GM19035 (cell line): ENCODE data around the gene INTS3.
"Not testable (repeated sequence)": the region's sequence is repeated elsewhere in the genome, so short reads cannot be mapped to it uniquely, and the experiment has no call there.

Experiments used
- ATAC-seq: cut with Tn5 transposase; IDR thresholded peaks from one replicate; pipeline ENCODE4 v1.9.1; 2021; ENCODE audit not compliant: unreplicated experiment

INTS3 gene

GRCh38 chr1:153754266-153754665 is 26.4 kb downstream of the INTS3 start:
- ATAC-seq, result no peak

DNA sequence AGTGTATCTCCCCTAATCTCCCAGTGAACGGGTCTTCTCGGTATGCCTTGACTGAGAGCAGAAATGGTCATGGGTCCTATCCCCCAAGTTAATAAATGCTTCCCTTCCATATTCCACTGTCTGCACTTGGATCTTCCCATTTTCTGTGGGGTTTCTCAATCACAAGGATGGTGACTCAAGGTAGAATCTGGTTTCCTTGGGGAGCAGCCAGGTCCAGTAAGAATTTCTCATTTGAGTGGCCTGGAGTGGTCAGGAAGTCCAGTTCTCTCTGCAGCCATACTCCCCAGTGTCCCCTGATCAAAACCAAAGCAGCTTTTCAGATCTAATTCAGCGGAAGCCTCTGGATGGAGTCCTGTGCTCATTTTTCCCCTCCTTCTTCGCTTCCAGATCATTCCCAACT is 32.6 kb downstream of the INTS3 start:
- ATAC-seq, result no peak

- ATAC-seq, result no peak
Observed at GRCh38 chr1:153763365-153764225, 35.7 kb downstream of the INTS3 start.

DNA sequence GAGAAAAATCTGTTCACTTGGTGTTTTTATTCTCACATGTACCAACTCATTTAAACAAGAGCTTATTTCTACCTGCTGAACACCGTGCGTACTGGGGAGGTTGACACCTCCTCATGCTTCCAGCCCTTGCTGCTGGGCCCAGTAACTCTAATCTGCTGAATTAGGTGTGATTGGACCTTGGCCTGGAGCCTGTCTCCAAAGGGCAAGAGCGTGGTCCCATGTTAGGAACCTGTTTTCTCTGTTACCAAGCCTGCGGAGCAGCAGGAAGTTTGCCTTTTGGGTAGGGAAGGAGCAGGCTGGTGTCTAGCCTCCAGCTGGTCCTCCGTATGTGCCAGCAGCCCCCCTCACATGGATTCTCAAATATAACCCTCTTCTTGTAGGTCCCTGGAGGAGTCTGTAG is 36.5 kb downstream of the INTS3 start:
- no peak for ATAC-seq

GRCh38 chr1:153766663-153767062 is 38.8 kb downstream of the INTS3 start:
- ATAC-seq, result not testable (repeated sequence)

DNA sequence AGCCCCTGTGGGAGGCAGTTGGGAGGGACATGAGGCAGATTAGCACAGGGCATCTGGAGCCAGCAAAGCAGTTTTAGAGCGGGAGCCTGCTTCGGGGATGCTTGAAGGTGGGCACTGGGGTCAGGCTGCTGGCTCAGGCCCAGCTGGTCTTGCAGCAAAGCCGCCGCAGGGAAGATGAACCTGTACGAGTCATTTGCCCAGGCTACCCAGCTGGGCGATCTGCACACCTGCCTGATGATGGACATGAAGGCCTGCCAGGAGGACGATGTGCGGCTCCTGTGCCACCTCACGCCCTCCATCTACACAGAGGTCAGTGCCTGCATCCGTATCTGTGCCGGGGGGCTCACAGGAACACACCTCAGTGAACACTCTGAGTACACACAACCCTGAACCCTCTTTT is 39.7 kb downstream of the INTS3 start:
- ATAC-seq, result no peak

GRCh38 chr1:153768316-153769181 is 40.7 kb downstream of the INTS3 start:
- ATAC-seq, result no peak

GRCh38 chr1:153769221-153769620 is 41.4 kb downstream of the INTS3 start:
- ATAC-seq, result no peak

- ATAC-seq, result no peak
Observed at GRCh38 chr1:153770797-153771196, 42.9 kb downstream of the INTS3 start.

- no peak for ATAC-seq
Observed at GRCh38 chr1:153771261-153771660, 43.4 kb downstream of the INTS3 start.

DNA sequence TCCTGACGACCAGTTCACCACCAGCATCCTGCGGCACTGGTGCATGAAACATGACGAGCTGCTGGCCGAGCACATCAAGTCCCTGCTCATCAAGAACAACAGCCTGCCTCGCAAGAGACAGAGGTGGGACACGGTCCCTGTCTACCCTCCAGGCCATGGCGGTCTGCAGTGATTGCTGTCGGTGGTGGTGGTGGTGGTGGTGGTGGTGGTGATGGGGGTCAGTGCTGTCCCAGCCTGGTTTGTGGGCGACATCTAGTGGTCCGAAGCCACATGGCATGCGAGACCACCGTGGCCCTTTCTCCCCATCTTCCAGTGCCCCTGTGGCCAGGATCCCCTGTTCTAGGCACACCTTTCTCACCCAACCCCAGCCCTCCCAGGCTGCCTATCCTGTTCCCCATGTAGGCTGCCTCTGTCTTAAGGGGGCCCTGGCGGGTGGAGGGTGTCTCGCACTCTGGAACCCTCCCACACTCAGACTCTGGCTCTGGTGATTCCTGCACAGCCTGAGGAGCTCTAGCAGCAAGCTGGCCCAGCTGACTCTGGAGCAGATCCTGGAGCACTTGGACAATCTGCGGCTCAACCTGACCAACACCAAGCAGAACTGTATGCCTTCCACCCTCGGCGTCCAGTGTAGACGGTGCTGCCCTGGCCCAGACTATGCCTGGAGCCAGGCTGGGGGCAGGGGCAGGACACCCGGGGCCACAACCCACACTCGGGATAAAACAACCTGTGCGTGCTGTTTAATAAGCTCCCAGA is 44.2 kb downstream of the INTS3 start:
- no peak for ATAC-seq

GRCh38 chr1:153773096-153773921 is 45.5 kb downstream of the INTS3 start:
- ATAC-seq, result no peak

DNA sequence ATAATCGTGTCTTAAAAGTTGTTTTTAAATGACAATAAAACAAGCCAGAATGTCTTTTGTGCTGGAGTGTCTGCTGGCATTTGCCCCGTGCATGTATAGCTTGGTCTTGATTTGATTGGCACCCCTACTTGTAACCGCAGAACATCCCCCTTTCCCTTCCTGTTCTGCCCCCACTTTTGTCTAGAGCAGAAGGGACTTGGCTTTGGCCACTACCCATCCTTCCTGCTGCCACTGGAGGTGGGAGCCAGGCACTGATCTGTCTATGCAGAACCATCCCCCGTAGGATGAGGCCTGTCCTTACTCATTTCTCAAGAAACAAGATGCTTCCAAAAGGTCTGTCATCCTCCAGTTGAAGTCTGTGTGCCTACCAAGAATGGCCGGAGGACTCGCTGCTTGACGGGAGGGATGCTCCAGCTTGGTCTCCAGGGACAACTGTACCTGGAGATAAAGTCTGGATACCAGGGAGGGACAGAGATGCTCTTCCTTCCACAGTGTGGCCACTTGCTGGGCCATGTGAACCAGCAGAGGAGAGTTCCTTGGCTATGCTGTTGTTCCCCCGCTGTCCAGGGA is 46.3 kb downstream of the INTS3 start:
- no peak for ATAC-seq

DNA sequence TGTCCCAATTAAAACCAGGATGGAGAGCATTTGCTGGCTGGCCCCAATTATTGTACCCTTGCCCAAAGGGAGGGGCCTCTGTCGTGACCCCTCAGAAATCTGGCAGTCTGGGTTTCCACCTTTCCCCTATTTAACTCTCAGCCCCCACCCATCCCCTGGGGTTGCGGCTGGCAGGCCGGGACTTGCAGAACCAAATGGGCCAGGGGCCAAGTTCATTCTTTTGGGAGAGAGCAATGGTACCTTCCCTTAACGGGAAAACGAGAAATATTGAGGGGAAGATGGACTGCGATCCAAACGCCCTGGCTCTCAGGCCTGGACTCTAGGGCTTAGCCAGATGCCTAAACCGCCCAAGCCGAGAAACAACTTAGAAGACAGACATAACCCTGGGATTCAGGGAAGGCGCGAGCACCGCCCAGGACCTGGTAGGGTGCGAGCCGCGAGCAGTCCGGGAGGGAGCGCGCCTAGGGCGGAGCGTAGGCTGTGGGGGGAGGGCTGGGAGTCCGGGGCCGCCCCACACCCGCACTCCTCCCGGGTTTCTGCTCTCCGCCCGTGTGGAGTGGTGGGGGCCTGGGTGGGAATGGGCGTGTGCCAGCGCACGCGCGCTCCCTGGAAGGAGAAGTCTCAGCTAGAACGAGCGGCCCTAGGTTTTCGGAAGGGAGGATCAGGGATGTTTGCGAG is 47.1 kb downstream of the INTS3 start, which contains the start of gene SLC27A3:
TSS of gene SLC27A3 (plus strand) at position 628 of the 678 bp plus-strand sequence. CDS start 91 bp downstream, outside the sequence.
- peak; percentile 2 for ATAC-seq

GRCh38 chr1:153775458-153776327 is 47.8 kb downstream of the INTS3 start:
- peak; percentile 54 for ATAC-seq

DNA sequence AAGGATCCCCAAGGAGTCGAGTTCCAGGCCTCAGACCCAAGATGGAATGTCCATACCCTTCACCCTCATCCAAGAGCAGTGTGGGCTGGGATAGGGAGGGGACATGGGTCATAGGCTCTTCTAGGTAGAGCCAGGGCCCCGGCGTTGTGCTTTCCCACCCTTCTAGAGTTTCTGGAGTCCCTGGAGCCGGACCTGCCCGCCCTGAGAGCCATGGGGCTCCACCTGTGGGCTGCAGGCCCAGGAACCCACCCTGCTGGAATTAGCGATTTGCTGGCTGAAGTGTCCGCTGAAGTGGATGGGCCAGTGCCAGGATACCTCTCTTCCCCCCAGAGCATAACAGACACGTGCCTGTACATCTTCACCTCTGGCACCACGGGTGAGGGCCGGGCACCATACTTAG is 48.5 kb downstream of the INTS3 start:
- no peak for ATAC-seq

GRCh38 chr1:153776845-153777370 is 49.1 kb downstream of the INTS3 start:
- no peak for ATAC-seq

DNA sequence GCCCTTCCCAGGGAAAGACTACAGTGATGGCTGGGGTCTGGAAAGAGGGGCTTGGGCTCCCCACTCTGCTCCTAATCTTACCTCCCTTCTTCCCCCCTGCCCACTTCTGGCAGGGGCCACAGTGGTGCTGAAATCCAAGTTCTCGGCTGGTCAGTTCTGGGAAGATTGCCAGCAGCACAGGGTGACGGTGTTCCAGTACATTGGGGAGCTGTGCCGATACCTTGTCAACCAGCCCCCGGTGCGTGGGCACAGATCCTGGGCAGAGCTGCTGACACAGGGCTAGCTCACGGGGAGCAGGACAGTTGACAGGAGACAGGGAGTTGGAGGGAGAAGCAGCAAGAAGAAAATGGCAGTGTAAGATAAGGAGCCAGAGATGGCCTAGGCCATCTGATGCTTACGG is 49.8 kb downstream of the INTS3 start:
- ATAC-seq, result no peak
